K562 (cell line): Measurements from ENCODE around the gene CCT5.

Source experiments
- AFF4 ChIP-seq: sonication (generic); formaldehyde crosslinking; IDR thresholded peaks from 2 replicates; pipeline ENCODE4 v1.8.0; 2023; ENCODE audit warnings: mild to moderate bottlenecking, missing genetic modification reagents
- EZH2 ChIP-seq: IDR thresholded peaks from 2 replicates; pipeline ENCODE4 v1.6.1; 2012; ENCODE audit warnings: low read depth, mild to moderate bottlenecking, inconsistent platforms, low read length, borderline replicate concordance
- OTX1 ChIP-seq: fragments of 450-650 bp; formaldehyde crosslinking; IDR thresholded peaks from 2 replicates; pipeline ENCODE4 v1.4.0; 2022; ENCODE audit warnings: mild to moderate bottlenecking
- POLR2A ChIP-seq: fragments of 450-650 bp; conservative IDR thresholded peaks from 2 replicates; pipeline ENCODE4 v1.6.1; 2016
- RBM14 ChIP-seq: fragments of 200-400 bp; formaldehyde crosslinking; IDR thresholded peaks from 2 replicates; pipeline ENCODE4 v1.6.1; 2018; ENCODE audit warnings: low read depth, mild to moderate bottlenecking, low read length, moderate library complexity, borderline replicate concordance; ENCODE audit not compliant: insufficient read depth
- TAL1 ChIP-seq: fragments of 450-650 bp; IDR thresholded peaks from 2 replicates; pipeline ENCODE4 v1.6.1; 2016; ENCODE audit warnings: mild to moderate bottlenecking
- TCF3 ChIP-seq: sonication (generic); formaldehyde crosslinking; IDR thresholded peaks from 2 replicates; pipeline ENCODE4 v1.4.0; 2020; ENCODE audit warnings: mild to moderate bottlenecking, missing genetic modification reagents
- ZBED1 ChIP-seq: IDR thresholded peaks from 2 replicates; pipeline ENCODE4 v1.6.1; 2014
- ZBTB7A ChIP-seq: IDR thresholded peaks from 2 replicates; pipeline ENCODE4 v1.6.1; 2011; ENCODE audit warnings: low read depth, mild to moderate bottlenecking, low read length, moderate library complexity, borderline replicate concordance; ENCODE audit not compliant: control insufficient read depth
- ZNF121 ChIP-seq: sonication (generic); formaldehyde crosslinking; conservative IDR thresholded peaks from 2 replicates; pipeline ENCODE4 v1.8.0; 2022; ENCODE audit warnings: missing genetic modification reagents
- TF ChIP-seq, protein P1 (sequence below): fragments of 250-450 bp; sonication (Bioruptor Pico); IDR thresholded peaks from 2 replicates; pipeline ENCODE4 v1.8.0; 2021; ENCODE audit warnings: moderate library complexity, mild to moderate bottlenecking, inconsistent platforms

- no peak for TF ChIP-seq TCF3
- no peak for TF ChIP-seq EZH2
- TF ChIP-seq ZBTB7A, result no peak
- TF ChIP-seq ZNF121 (CRISPR knock-in tag), result no peak
- no peak for TF ChIP-seq ZBED1
- no peak for TF ChIP-seq TAL1
- TF ChIP-seq OTX1 (CRISPR knock-in tag), result 0 out of 2 replicates have a peak, but pooled peaks have one; percentile 4
- TF ChIP-seq, protein P1, sequence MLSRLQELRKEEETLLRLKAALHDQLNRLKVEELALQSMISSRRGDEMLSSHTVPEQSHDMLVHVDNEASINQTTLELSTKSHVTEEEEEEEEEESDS (CRISPR knock-in tag), result no peak
- TF ChIP-seq RBM14, result no peak
- no peak for TF ChIP-seq AFF4 (CRISPR knock-in tag)
- TF ChIP-seq POLR2A, result peak; percentile 80
These were observed 15.4 kb downstream of the CCT5 start for GRCh38 chr5:10265245-10266109.
